Measurements from ENCODE around the gene FBXO42. TPM values are rescaled to one million over a fixed set of nuclear protein-coding genes. Genes with fewer than 3 reads are reported as not detected.

Gene FBXO42
- total and polyA plus RNA-seq, 9 of the 15 experiments (the other 6 are each of a cell fraction or from before 2014, with no cell fraction given), result 7.2 to 24.8 (median 17.4) TPM

DNA sequence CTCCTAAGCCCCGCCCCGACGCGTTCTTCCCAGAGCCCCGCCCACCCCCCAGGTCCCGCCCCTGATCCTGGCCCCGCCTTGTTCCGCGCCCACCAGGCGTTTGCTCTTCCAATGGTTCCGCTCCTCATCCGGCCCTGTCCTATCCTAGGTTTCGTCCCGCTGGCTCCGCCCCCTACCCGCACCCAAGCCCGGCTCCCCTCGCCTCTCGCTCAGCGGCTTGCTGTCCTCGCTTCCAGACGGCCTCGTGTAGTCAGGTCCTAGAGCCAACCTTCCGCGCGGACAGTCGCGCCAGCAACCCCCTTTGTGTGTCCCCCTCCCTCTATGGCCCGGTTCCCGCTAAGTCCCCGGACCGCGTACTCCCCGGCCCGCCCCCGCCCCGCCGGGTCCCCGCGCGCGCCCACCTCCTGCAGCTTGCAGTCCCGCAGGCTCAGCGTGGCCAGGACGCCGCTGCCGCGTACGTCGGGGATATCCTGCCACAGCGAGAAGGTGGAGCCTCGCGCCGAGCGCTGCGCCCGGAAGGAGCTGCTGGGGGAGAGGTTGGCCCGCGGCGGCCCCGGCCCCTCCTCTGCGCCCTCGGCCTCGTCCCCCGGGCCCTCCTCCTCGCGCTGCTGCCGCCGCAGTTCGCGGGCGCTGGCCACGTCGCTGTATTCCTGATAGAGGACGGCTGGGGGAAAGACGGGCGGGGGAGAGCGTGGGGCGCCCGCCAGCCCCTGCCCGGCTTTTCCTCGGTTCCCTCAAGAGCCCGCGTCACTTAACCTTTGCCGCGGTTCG, 145.5 kb downstream of the FBXO42 start (continued):
- TF ChIP-seq, protein P1, sequence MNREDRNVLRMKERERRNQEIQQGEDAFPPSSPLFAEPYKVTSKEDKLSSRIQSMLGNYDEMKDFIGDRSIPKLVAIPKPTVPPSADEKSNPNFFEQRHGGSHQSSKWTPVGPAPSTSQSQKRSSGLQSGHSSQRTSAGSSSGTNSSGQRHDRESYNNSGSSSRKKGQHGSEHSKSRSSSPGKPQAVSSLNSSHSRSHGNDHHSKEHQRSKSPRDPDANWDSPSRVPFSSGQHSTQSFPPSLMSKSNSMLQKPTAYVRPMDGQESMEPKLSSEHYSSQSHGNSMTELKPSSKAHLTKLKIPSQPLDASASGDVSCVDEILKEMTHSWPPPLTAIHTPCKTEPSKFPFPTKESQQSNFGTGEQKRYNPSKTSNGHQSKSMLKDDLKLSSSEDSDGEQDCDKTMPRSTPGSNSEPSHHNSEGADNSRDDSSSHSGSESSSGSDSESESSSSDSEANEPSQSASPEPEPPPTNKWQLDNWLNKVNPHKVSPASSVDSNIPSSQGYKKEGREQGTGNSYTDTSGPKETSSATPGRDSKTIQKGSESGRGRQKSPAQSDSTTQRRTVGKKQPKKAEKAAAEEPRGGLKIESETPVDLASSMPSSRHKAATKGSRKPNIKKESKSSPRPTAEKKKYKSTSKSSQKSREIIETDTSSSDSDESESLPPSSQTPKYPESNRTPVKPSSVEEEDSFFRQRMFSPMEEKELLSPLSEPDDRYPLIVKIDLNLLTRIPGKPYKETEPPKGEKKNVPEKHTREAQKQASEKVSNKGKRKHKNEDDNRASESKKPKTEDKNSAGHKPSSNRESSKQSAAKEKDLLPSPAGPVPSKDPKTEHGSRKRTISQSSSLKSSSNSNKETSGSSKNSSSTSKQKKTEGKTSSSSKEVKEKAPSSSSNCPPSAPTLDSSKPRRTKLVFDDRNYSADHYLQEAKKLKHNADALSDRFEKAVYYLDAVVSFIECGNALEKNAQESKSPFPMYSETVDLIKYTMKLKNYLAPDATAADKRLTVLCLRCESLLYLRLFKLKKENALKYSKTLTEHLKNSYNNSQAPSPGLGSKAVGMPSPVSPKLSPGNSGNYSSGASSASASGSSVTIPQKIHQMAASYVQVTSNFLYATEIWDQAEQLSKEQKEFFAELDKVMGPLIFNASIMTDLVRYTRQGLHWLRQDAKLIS (CRISPR knock-in tag; IDR thresholded peaks at IDR 0.05), result 0 out of 2 replicates have a peak, but pooled peaks have one; percentile 73
- 0 out of 4 replicates have a peak, but pooled peaks of 1 of the 2 experiments have one; percentile 2 for TF ChIP-seq RAD21 (CRISPR knock-in tag; conservative IDR thresholded peaks at IDR 0.05 in 1 of 2, IDR thresholded peaks at IDR 0.05 in 1 of 2)
- TF ChIP-seq STAG1 (CRISPR knock-in tag; IDR thresholded peaks at IDR 0.05; ENCODE audit: borderline replicate concordance), result no peak
- TF ChIP-seq, protein P2, sequence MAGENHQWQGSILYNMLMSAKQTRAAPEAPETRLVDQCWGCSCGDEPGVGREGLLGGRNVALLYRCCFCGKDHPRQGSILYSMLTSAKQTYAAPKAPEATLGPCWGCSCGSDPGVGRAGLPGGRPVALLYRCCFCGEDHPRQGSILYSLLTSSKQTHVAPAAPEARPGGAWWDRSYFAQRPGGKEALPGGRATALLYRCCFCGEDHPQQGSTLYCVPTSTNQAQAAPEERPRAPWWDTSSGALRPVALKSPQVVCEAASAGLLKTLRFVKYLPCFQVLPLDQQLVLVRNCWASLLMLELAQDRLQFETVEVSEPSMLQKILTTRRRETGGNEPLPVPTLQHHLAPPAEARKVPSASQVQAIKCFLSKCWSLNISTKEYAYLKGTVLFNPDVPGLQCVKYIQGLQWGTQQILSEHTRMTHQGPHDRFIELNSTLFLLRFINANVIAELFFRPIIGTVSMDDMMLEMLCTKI (IDR thresholded peaks at IDR 0.05; ENCODE audit: partially characterized antibody), result no peak
- TF ChIP-seq, protein P3, sequence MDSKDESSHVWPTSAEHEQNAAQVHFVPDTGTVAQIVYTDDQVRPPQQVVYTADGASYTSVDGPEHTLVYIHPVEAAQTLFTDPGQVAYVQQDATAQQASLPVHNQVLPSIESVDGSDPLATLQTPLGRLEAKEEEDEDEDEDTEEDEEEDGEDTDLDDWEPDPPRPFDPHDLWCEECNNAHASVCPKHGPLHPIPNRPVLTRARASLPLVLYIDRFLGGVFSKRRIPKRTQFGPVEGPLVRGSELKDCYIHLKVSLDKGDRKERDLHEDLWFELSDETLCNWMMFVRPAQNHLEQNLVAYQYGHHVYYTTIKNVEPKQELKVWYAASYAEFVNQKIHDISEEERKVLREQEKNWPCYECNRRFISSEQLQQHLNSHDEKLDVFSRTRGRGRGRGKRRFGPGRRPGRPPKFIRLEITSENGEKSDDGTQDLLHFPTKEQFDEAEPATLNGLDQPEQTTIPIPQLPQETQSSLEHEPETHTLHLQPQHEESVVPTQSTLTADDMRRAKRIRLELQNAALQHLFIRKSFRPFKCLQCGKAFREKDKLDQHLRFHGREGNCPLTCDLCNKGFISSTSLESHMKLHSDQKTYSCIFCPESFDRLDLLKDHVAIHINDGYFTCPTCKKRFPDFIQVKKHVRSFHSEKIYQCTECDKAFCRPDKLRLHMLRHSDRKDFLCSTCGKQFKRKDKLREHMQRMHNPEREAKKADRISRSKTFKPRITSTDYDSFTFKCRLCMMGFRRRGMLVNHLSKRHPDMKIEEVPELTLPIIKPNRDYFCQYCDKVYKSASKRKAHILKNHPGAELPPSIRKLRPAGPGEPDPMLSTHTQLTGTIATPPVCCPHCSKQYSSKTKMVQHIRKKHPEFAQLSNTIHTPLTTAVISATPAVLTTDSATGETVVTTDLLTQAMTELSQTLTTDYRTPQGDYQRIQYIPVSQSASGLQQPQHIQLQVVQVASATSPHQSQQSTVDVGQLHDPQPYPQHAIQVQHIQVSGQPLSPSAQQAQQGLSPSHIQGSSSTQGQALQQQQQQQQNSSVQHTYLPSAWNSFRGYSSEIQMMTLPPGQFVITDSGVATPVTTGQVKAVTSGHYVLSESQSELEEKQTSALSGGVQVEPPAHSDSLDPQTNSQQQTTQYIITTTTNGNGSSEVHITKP (IDR thresholded peaks at IDR 0.05; ENCODE audit: partially characterized antibody), result peak; percentile 6
- no peak for TF ChIP-seq ZNF124 (CRISPR knock-in tag; IDR thresholded peaks at IDR 0.05)
- no peak for TF ChIP-seq KLF10 (CRISPR knock-in tag; IDR thresholded peaks at IDR 0.05)
- TF ChIP-seq SRSF9 (IDR thresholded peaks at IDR 0.05; ENCODE audit: borderline replicate concordance, low read depth, low read length), result no peak
- no peak; the same call in none of the 2 replicates for TF ChIP-seq ADNP (tag; IDR thresholded peaks at IDR 0.05)
- TF ChIP-seq ZNF584 (CRISPR knock-in tag; IDR thresholded peaks at IDR 0.05; ENCODE audit: low read depth), result no peak
- TF ChIP-seq, protein P4, sequence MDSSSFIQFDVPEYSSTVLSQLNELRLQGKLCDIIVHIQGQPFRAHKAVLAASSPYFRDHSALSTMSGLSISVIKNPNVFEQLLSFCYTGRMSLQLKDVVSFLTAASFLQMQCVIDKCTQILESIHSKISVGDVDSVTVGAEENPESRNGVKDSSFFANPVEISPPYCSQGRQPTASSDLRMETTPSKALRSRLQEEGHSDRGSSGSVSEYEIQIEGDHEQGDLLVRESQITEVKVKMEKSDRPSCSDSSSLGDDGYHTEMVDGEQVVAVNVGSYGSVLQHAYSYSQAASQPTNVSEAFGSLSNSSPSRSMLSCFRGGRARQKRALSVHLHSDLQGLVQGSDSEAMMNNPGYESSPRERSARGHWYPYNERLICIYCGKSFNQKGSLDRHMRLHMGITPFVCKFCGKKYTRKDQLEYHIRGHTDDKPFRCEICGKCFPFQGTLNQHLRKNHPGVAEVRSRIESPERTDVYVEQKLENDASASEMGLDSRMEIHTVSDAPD (CRISPR knock-in tag; IDR thresholded peaks at IDR 0.05), result no peak
- peak; percentile 88 for TF ChIP-seq CTBP1 (IDR thresholded peaks at IDR 0.05; ENCODE audit: borderline replicate concordance)
- TF ChIP-seq RFX1 (IDR thresholded peaks at IDR 0.05), result no peak
- TF ChIP-seq, protein P5, sequence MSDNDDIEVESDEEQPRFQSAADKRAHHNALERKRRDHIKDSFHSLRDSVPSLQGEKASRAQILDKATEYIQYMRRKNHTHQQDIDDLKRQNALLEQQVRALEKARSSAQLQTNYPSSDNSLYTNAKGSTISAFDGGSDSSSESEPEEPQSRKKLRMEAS (CRISPR knock-in tag; IDR thresholded peaks at IDR 0.05), result peak; percentile 91
- TF ChIP-seq KLF1 (tag; IDR thresholded peaks at IDR 0.05), result no peak
- no peak for TF ChIP-seq DIDO1 (tag; IDR thresholded peaks at IDR 0.05; ENCODE audit: low read depth)

Data from K562 (cell line).